Epithelial cell of esophagus (primary cell): Measurements from ENCODE around the gene IFI44L.

Experiments
- DNase-seq: peaks from one replicate; pipeline ENCODE4 v3.0.0; 2010; ENCODE audit warnings: low read depth
- H3K4me3 ChIP-seq: 2 replicates; pipeline ENCODE4 v1.5.1; 2011; ENCODE audit warnings: mild to moderate bottlenecking, low read length, control low read depth
- CTCF ChIP-seq: IDR thresholded peaks from 2 replicates; pipeline ENCODE4 v1.5.1; 2011; ENCODE audit warnings: low read depth, mild to moderate bottlenecking, low read length, control low read depth, inconsistent platforms; ENCODE audit not compliant: insufficient read depth; ENCODE audit errors: missing control alignments

The IFI44L gene

GRCh38 chr1:78678324-78678723 lies 58.1 kb downstream of the IFI44L start:
- H3K4me3 ChIP-seq: no peak overlapping the region
- TF ChIP-seq CTCF: no peak
- no peak for DNase-seq

GRCh38 chr1:78681265-78681664 lies 61.0 kb downstream of the IFI44L start:
- no peak for TF ChIP-seq CTCF
- no peak overlapping the region for H3K4me3 ChIP-seq
- DNase-seq: no peak

GRCh38 chr1:78682496-78682895 lies 62.2 kb downstream of the IFI44L start:
- TF ChIP-seq CTCF: no peak
- H3K4me3 ChIP-seq: no peak overlapping the region
- DNase-seq: peak; percentile 13

GRCh38 chr1:78683079-78683478 lies 62.8 kb downstream of the IFI44L start:
- no peak for DNase-seq
- H3K4me3 ChIP-seq: no peak overlapping the region
- no peak for TF ChIP-seq CTCF

GRCh38 chr1:78687315-78687714 lies 67.1 kb downstream of the IFI44L start:
- no peak overlapping the region for H3K4me3 ChIP-seq
- TF ChIP-seq CTCF: no peak
- DNase-seq: no peak

- peak; percentile 18 for DNase-seq
- no peak for TF ChIP-seq CTCF
- no peak overlapping the region for H3K4me3 ChIP-seq
These were observed 67.7 kb downstream of the IFI44L start for GRCh38 chr1:78687914-78688313.

- TF ChIP-seq CTCF: peak; percentile 23
- H3K4me3 ChIP-seq: no peak overlapping the region
- DNase-seq: peak; percentile 39
These were observed 68.4 kb downstream of the IFI44L start for GRCh38 chr1:78688697-78689096.
